ENCODE results near the gene ADAMTSL3.

ADAMTSL3 gene

GRCh38 chr15:83685916-83686332 is 32.0 kb downstream of the ADAMTSL3 start:
- TF ChIP-seq, protein P1, sequence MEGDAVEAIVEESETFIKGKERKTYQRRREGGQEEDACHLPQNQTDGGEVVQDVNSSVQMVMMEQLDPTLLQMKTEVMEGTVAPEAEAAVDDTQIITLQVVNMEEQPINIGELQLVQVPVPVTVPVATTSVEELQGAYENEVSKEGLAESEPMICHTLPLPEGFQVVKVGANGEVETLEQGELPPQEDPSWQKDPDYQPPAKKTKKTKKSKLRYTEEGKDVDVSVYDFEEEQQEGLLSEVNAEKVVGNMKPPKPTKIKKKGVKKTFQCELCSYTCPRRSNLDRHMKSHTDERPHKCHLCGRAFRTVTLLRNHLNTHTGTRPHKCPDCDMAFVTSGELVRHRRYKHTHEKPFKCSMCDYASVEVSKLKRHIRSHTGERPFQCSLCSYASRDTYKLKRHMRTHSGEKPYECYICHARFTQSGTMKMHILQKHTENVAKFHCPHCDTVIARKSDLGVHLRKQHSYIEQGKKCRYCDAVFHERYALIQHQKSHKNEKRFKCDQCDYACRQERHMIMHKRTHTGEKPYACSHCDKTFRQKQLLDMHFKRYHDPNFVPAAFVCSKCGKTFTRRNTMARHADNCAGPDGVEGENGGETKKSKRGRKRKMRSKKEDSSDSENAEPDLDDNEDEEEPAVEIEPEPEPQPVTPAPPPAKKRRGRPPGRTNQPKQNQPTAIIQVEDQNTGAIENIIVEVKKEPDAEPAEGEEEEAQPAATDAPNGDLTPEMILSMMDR (IDR thresholded peaks at IDR 0.05; ENCODE audit: low read depth, low read length, missing control alignments), result no peak
- no peak for DNase-seq (ENCODE audit: extremely low read depth, low read depth)

GRCh38 chr15:83688201-83688600 is 34.3 kb downstream of the ADAMTSL3 start:
- DNase-seq (ENCODE audit: extremely low read depth, low read depth), result no peak
- H3K4me3 ChIP-seq (replicated peaks; ENCODE audit: low read depth, low read length), result no peak overlapping the region
- TF ChIP-seq, protein P1 (IDR thresholded peaks at IDR 0.05; ENCODE audit: low read depth, low read length, missing control alignments), result no peak

More at GRCh38 chr15:83685916-83686332, 32.0 kb downstream of the ADAMTSL3 start:
- no peak overlapping the region for H3K4me3 ChIP-seq (replicated peaks; ENCODE audit: low read depth, low read length)

- TF ChIP-seq, protein P1 (IDR thresholded peaks at IDR 0.05; ENCODE audit: low read depth, low read length, missing control alignments), result no peak
Measured at GRCh38 chr15:83690676-83691075, 36.8 kb downstream of the ADAMTSL3 start.

DNA sequence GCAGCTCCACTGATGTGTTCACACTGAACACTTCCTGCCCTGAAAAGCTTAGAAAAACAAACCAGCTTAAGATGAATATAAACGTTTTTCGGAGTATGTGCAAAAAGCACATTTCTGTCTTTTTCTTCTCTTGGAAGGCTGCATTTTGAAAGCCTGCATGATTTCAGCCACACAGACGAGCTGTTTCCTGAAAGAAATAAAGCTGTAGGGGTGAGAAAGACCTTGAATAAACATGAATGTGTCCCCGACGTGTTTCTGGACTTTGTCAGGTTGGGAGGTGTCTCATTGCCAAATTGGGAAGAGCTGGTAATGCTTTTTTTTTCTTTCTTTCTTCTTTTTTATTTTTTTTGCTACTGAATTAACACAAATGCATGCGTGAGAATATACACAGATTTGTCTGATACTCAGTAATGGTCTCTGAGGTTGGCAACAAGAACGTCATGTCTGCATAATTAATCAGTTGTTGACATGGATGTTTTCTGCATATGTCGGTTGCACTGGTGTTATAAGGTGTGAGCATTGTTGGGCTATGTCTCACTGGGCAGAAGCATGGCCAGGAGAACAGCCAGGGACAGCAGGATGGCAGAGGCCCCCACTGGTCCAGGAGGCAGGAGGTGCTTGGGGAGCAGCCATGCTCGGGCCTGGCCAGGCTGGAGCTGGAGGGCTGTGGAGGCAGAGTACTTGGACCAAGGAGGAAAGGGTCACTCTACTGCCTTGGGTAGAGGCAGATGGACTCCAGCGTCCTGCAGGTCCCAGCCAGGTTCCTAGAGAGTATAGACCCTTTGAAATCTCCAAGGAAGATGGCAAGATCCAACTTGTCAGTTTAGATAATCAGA is 39.0 kb downstream of the ADAMTSL3 start:
- DNase-seq (ENCODE audit: extremely low read depth, low read depth), result no peak
- no peak overlapping the region for H3K4me3 ChIP-seq (replicated peaks; ENCODE audit: low read depth, low read length)
- TF ChIP-seq, protein P1 (IDR thresholded peaks at IDR 0.05; ENCODE audit: low read depth, low read length, missing control alignments), result no peak

More at GRCh38 chr15:83690676-83691075, 36.8 kb downstream of the ADAMTSL3 start:
- no peak for DNase-seq (ENCODE audit: extremely low read depth, low read depth)
- H3K4me3 ChIP-seq (replicated peaks; ENCODE audit: low read depth, low read length), result no peak overlapping the region

DNA sequence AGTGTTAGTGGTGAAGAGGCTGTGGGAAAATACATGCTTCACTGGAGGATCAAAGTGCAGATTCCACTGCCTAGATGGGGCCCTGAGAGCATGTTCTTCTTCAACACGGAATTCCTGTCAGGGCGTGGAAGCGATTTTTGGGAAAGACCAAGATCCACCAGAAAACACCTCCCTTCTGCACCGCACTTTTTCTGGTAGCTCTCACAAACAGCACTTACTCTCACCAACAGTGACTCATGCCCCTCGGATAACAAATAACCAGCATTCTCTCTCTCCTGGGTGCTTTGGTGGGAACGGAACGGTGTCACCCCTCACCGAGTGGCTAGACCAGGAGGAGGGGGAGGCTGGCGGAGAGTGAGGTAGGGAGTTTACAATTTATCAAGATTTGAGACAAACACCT is 40.1 kb downstream of the ADAMTSL3 start:
- TF ChIP-seq, protein P1 (IDR thresholded peaks at IDR 0.05; ENCODE audit: low read depth, low read length, missing control alignments), result no peak
- no peak for DNase-seq (ENCODE audit: extremely low read depth, low read depth)

DNA sequence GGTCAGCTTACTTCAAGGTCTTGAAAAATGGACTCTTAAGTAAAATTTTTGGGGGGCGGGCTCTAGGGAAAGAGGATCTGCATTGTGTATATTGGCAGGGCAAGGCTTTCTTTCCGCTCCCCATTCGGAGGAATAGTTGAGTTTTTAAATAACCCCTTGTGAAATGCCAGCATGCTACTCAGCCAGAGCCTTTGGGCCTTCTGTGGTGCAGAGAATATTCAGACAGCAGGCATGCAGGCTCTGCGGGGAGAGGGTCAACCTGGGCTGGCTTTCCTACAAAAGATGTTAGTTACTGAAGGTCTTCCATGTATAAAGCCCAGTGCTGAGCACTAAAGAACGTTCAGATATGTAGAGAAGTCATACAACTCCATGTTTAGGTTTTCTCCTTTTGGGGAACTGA is 40.6 kb downstream of the ADAMTSL3 start:
- DNase-seq (ENCODE audit: extremely low read depth, low read depth), result no peak
- TF ChIP-seq, protein P1 (IDR thresholded peaks at IDR 0.05; ENCODE audit: low read depth, low read length, missing control alignments), result no peak
- H3K4me3 ChIP-seq (replicated peaks; ENCODE audit: low read depth, low read length), result no peak overlapping the region

More for the DNA sequence above, 40.1 kb downstream of the ADAMTSL3 start:
- H3K4me3 ChIP-seq (replicated peaks; ENCODE audit: low read depth, low read length), result no peak overlapping the region

Measured in HFF-Myc (cell line).